OCI-LY1 (cell line): ENCODE measurements around the gene PTPRN2.

ENCODE experiments used
- H2AFZ ChIP-seq: fragments of 200-600 bp; sonication (generic), shearing (Covaris generic); 2 replicates; pipeline ENCODE4 v1.6.0; 2014; ENCODE audit warnings: antibody characterized with exemption, mild to moderate bottlenecking, low read length
- H3F3A ChIP-seq: fragments of 200-600 bp; sonication (generic), shearing (Covaris generic); 2 replicates; pipeline ENCODE4 v1.6.0; 2014; ENCODE audit warnings: mild to moderate bottlenecking, antibody characterized with exemption, low read length, moderate library complexity; ENCODE audit not compliant: insufficient read depth
- H3K27ac ChIP-seq: fragments of 200-600 bp; sonication (generic); 2 replicates; pipeline ENCODE4 v1.5.1; 2014; ENCODE audit warnings: low read length, mixed run types, mild to moderate bottlenecking, low read depth; ENCODE audit not compliant: poor library complexity, severe bottlenecking
- H3K27me3 ChIP-seq: fragments of 200-600 bp; sonication (generic); 2 replicates; pipeline ENCODE4 v1.6.0; 2014; ENCODE audit warnings: antibody characterized with exemption, mild to moderate bottlenecking, low read length, moderate library complexity; ENCODE audit not compliant: insufficient read depth
- H3K36me3 ChIP-seq: fragments of 200-600 bp; sonication (generic); 2 replicates; pipeline ENCODE4 v1.6.1; 2014; ENCODE audit warnings: mild to moderate bottlenecking, antibody characterized with exemption, low read length, moderate library complexity, mixed read lengths; ENCODE audit not compliant: insufficient read depth
- H3K4me1 ChIP-seq: fragments of 200-600 bp; sonication (generic); 2 replicates; pipeline ENCODE4 v1.5.1; 2014; ENCODE audit warnings: mild to moderate bottlenecking, low read length, moderate library complexity; ENCODE audit not compliant: insufficient read depth, severe bottlenecking
- H3K4me2 ChIP-seq: fragments of 200-600 bp; sonication (generic), shearing (Covaris generic); 2 replicates; pipeline ENCODE4 v1.6.1; 2014; ENCODE audit warnings: low read length
- H3K4me3 ChIP-seq: fragments of 200-600 bp; sonication (generic); 2 replicates; pipeline ENCODE4 v1.5.1; 2014; ENCODE audit warnings: low read length, low read depth, mild to moderate bottlenecking, mixed read lengths; ENCODE audit not compliant: poor library complexity, severe bottlenecking
- H3K79me2 ChIP-seq: fragments of 200-600 bp; shearing (Covaris generic); 2 replicates; pipeline ENCODE4 v1.6.1; 2016; ENCODE audit warnings: mixed run types, low read length, mixed read lengths; ENCODE audit not compliant: insufficient read depth
- H3K9ac ChIP-seq: fragments of 200-600 bp; sonication (generic), shearing (Covaris generic); 2 replicates; pipeline ENCODE4 v1.6.1; 2014; ENCODE audit warnings: mild to moderate bottlenecking, low read length, mixed read lengths
- H3K9me2 ChIP-seq: fragments of 200-600 bp; sonication (generic), shearing (Covaris generic); 2 replicates; pipeline ENCODE4 v1.6.1; 2014; ENCODE audit warnings: low read depth, mild to moderate bottlenecking, low read length, mixed read lengths
- H3K9me3 ChIP-seq: fragments of 200-600 bp; shearing (Covaris generic); 2 replicates; pipeline ENCODE4 v1.6.1; 2014; ENCODE audit warnings: low read length, mixed read lengths
- H4K20me1 ChIP-seq: fragments of 200-600 bp; sonication (generic), shearing (Covaris generic); 2 replicates; pipeline ENCODE4 v1.6.0; 2016; ENCODE audit warnings: mild to moderate bottlenecking, low read length; ENCODE audit not compliant: insufficient read depth
- CTCF ChIP-seq: fragments of 200-600 bp; sonication (generic), shearing (Covaris generic); IDR thresholded peaks from 2 replicates; pipeline ENCODE4 v1.5.1; 2017; ENCODE audit warnings: mild to moderate bottlenecking, antibody characterized with exemption, low read length, moderate library complexity, mixed read lengths
- EZH2 ChIP-seq: fragments of 200-600 bp; sonication (generic), shearing (Covaris generic); IDR thresholded peaks from 2 replicates; pipeline ENCODE4 v1.8.0; 2017; ENCODE audit warnings: borderline replicate concordance, mixed run types, mild to moderate bottlenecking, antibody characterized with exemption, low read length, moderate library complexity, mixed read lengths

Gene PTPRN2

GRCh38 chr7:158028290-158028941 lies 559.2 kb downstream of the PTPRN2 start:
- peaks cover 4% of the 10 kb centered on the region; the same call in 1 of the 2 replicates for H3K27me3 ChIP-seq
- H3K36me3 ChIP-seq = no peaks in the 10 kb centered on the region
- H3F3A ChIP-seq = no peaks in the 10 kb centered on the region
- H3K9me2 ChIP-seq = no peaks in the 10 kb centered on the region
- H4K20me1 ChIP-seq = no peaks in the 10 kb centered on the region
- no peaks in the 10 kb centered on the region for H3K79me2 ChIP-seq
- no peaks in the 10 kb centered on the region for H3K4me1 ChIP-seq
- H3K9me3 ChIP-seq = no peaks in the 10 kb centered on the region
- no peak overlapping the region for H3K27ac ChIP-seq
- H3K9ac ChIP-seq = no peak overlapping the region
- TF ChIP-seq EZH2 = no peak
- no peak overlapping the region for H3K4me2 ChIP-seq
- H2AFZ ChIP-seq = no peak overlapping the region
- no peak overlapping the region for H3K4me3 ChIP-seq

- TF ChIP-seq CTCF (no peak), EZH2 (no peak)
Measured at GRCh38 chr7:158027646-158028045, 560.0 kb downstream of the PTPRN2 start.

GRCh38 chr7:158026636-158027265 lies 560.9 kb downstream of the PTPRN2 start:
- H3K9me2 ChIP-seq = no peaks in the 10 kb centered on the region
- no peaks in the 10 kb centered on the region for H3K79me2 ChIP-seq
- H3K9me3 ChIP-seq = no peaks in the 10 kb centered on the region
- H3K4me2 ChIP-seq = no peak overlapping the region
- H3F3A ChIP-seq = no peaks in the 10 kb centered on the region
- no peak overlapping the region for H3K4me3 ChIP-seq
- H3K4me1 ChIP-seq = no peaks in the 10 kb centered on the region
- no peaks in the 10 kb centered on the region for H4K20me1 ChIP-seq
- TF ChIP-seq CTCF (no peak), EZH2 (no peak)
- no peak overlapping the region for H3K9ac ChIP-seq
- peaks cover 4% of the 10 kb centered on the region; the same call in 1 of the 2 replicates for H3K27me3 ChIP-seq
- no peak overlapping the region for H2AFZ ChIP-seq
- H3K27ac ChIP-seq = no peak overlapping the region
- H3K36me3 ChIP-seq = no peaks in the 10 kb centered on the region

More at GRCh38 chr7:158027646-158028045, 560.0 kb downstream of the PTPRN2 start:
- Histone ChIP-seq H3K79me2 (no peaks in the 10 kb centered on the region), H4K20me1 (no peaks in the 10 kb centered on the region), H3K27me3 (peaks cover 4% of the 10 kb centered on the region; the same call in 1 of the 2 replicates), H3K9me2 (no peaks in the 10 kb centered on the region), H3K27ac (no peak overlapping the region), H3F3A (no peaks in the 10 kb centered on the region), H3K9ac (no peak overlapping the region), H3K4me1 (no peaks in the 10 kb centered on the region), H3K36me3 (no peaks in the 10 kb centered on the region), H2AFZ (no peak overlapping the region), H3K4me3 (no peak overlapping the region), H3K4me2 (no peak overlapping the region), H3K9me3 (no peaks in the 10 kb centered on the region)
